AG04450 (cell line): ENCODE measurements around the gene CCDC12. TPM values are rescaled to one million over a fixed set of nuclear protein-coding genes. Genes with fewer than 3 reads are reported as not detected.

Source experiments
- CTCF ChIA-PET: fragments of 300-600, 350-600 bp; formaldehyde crosslinking; extraction: SDS; loops from one replicate; lab custom pipeline; 2022; ENCODE audit warnings: antibody characterized with exemption, inconsistent platforms; lab: Charles Lee
- POLR2A ChIA-PET: fragments of 350-600 bp; formaldehyde crosslinking; extraction: SDS; loops from one replicate; lab custom pipeline; 2021; ENCODE audit warnings: antibody characterized with exemption, inconsistent platforms; lab: Yijun Ruan, JAX
- DNase-seq: peaks from one replicate; pipeline ENCODE4 v3.0.0-alpha.2; 2011; ENCODE audit warnings: low read depth, low spot score
- H3K27ac ChIP-seq: one replicate; pipeline ENCODE4 v1.5.1; 2012; ENCODE audit warnings: low read depth, low read length, control low read depth
- H3K27me3 ChIP-seq: one replicate; pipeline ENCODE4 v1.6.0; 2012; ENCODE audit warnings: low read length; ENCODE audit not compliant: control insufficient read depth, insufficient read depth
- H3K4me3 ChIP-seq: 2 replicates; pipeline ENCODE4 v1.5.1; 2011; ENCODE audit warnings: mild to moderate bottlenecking, low read depth, low read length, control low read depth
- H3K9me3 ChIP-seq: 2 replicates; pipeline ENCODE4 v1.5.1; 2012; ENCODE audit warnings: low read length; ENCODE audit not compliant: control insufficient read depth, insufficient read depth
- polyA plus RNA-seq: library from polyadenylated mRNA; depleted of rRNA; stranded (reverse); fragments of >200 nt; gene quantifications from 2 replicates; pipeline ENCODE4 v1.2.3, GENCODE V29; 2011
- TF ChIP-seq, protein P1 (sequence below): IDR thresholded peaks from 2 replicates; pipeline ENCODE4 v1.5.1; 2011; ENCODE audit warnings: low read depth, low read length, control low read depth, inconsistent platforms

The CCDC12 gene
- polyA plus RNA-seq, 1 experiment: 18.3 TPM

DNA sequence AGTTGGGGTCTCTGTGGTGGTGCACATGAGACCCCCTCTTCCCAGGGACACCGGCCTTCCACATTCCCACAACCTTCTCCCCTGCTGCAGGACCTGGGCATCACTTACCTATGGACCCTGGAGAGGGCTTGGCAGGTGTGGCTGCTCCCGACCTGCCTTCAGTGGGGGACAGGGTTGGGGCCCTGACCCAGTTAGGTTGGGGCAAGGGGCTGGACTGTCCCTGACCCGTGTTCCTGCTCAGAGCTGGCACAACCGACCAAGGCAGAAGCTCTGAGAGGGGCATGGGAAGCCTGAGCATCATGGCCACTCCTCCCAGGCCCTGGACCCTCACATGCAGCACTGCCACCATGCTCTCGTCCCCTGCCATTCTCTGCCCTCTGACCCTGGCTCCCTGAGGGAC lies 9.0 kb upstream of the CCDC12 start:
- POLR2A ChIA-PET: no interaction called here
- Histone ChIP-seq H3K9me3 (no peaks in the 10 kb centered on the region; the same call in 1 of the 2 replicates), H3K27me3 (no peaks in the 10 kb centered on the region), H3K27ac (no peak overlapping the region), H3K4me3 (no peak overlapping the region)
- DNase-seq: no peak
- TF ChIP-seq, protein P1, sequence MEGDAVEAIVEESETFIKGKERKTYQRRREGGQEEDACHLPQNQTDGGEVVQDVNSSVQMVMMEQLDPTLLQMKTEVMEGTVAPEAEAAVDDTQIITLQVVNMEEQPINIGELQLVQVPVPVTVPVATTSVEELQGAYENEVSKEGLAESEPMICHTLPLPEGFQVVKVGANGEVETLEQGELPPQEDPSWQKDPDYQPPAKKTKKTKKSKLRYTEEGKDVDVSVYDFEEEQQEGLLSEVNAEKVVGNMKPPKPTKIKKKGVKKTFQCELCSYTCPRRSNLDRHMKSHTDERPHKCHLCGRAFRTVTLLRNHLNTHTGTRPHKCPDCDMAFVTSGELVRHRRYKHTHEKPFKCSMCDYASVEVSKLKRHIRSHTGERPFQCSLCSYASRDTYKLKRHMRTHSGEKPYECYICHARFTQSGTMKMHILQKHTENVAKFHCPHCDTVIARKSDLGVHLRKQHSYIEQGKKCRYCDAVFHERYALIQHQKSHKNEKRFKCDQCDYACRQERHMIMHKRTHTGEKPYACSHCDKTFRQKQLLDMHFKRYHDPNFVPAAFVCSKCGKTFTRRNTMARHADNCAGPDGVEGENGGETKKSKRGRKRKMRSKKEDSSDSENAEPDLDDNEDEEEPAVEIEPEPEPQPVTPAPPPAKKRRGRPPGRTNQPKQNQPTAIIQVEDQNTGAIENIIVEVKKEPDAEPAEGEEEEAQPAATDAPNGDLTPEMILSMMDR: no peak
- CTCF ChIA-PET: no interaction called here

DNA sequence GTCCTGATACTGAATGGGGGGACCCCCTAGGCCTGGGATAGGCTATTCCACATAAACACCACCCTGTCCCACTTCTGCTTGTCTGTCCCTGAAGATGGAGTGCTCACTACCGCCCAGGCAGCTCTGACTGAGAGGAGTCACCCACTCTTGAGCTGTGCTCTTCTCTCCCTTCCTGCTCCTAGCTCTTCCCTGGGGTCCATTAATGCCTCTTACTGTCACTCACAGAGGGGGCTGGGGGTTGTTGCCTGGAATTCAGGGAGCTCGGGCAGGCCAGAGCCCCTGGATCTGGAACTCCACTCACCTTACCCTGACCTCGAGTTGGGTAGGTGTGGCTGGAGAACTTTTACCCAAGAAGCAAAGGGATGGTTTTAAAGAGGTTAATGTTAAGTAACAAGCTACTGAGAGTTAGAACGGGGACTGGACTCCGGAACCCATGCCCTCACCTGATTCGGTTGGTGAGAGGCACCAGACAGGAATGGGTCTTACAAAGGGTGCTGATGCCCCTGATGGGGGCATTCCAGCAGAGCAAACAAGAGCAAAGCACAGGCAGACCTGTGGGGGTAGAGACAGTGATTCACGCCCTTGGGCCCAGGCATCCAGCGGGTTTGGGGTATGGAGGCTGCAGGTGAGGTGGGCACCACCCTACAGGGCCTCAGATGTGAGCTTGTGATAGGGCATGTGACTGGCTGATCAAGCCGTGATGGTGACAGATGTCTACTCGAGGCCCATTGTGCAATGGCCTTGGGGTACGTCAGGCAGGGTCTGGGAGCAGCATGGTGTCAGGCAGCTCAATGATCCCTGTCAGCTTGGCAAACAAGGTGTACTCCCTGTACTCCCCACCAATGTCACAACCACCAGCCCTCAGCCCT lies 8.3 kb upstream of the CCDC12 start:
- DNase-seq: no peak
- CTCF ChIA-PET: interaction anchor here (1.0 kb wide), 1 partner anchor 61 kb away, joined by 3 read pairs; no protein-coding TSS in a partner anchor
- no peak overlapping the region for H3K27ac ChIP-seq
- TF ChIP-seq, protein P1: no peak
- H3K4me3 ChIP-seq: no peak overlapping the region
- no peaks in the 10 kb centered on the region; the same call in 1 of the 2 replicates for H3K9me3 ChIP-seq
- POLR2A ChIA-PET: no interaction called here
- H3K27me3 ChIP-seq: no peaks in the 10 kb centered on the region

DNA sequence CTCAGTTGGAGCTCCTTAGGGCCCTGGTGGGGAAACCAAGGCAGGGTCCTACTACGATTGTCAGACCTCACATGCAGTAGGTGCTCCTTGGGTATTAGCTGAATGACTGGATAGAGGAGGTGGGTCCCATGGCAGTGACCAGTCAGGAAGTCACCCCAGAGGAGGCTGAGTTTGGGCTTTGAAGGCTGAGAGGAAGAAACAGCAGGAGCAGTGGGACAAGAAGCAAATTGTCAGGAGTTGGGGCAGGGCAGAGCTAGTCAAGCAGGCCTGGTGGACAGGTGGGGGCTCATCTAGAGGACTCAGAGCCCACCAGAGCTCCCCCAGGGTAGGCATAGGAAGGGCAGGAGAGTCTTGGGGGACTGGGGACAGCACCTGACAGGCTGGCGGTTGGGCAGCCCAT lies 6.0 kb upstream of the CCDC12 start:
- no peak overlapping the region for H3K27ac ChIP-seq
- ChIA-PET CTCF (interaction anchor here (1.3 kb wide), 1 partner anchor 59 kb away, joined by 3 read pairs; no protein-coding TSS in a partner anchor), POLR2A (no interaction called here)
- no peak for DNase-seq
- TF ChIP-seq, protein P1: no peak
- no peaks in the 10 kb centered on the region for H3K9me3 ChIP-seq
- H3K4me3 ChIP-seq: no peak overlapping the region
- no peaks in the 10 kb centered on the region for H3K27me3 ChIP-seq

DNA sequence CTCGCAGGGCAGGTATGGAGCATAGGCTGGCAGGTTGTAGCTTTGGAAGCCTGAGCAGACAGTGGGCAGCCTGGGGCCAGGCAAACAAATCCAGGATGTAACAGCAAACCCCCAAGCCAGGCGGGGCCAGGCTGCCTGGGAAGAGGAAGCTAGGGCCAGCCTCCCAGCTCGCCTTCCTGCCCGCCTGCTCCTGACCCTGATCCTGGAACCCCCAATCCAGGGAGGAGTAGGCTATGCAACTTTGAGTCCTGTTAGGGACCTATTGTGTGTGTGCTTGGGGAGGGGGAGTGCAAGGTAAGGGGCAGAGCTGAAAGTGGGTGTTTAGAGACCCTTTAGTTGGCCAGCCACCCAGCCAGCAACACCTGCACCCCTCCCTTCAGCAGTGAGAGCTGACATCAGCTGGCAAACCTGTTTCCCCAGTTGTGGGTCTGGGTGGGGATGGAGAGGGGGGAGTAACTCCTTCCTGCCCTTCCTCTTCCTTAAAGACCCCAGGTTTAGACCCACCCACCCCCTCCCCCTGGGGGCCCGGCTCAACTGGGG lies 5.5 kb upstream of the CCDC12 start:
- ChIA-PET POLR2A (interaction anchor here (0.8 kb wide), 1 partner anchor 10 kb away, joined by 3 read pairs; no protein-coding TSS in a partner anchor), CTCF (interaction anchor here (1.3 kb wide), 1 partner anchor 58 kb away, joined by 3 read pairs; no protein-coding TSS in a partner anchor)
- Histone ChIP-seq H3K9me3 (no peaks in the 10 kb centered on the region), H3K4me3 (no peak overlapping the region), H3K27ac (no peak overlapping the region), H3K27me3 (no peaks in the 10 kb centered on the region)
- TF ChIP-seq, protein P1: no peak
- DNase-seq: no peak
